HepG2 (cell line): Measurements from ENCODE around the gene ANKS1B. TPM values are rescaled to one million over a fixed set of nuclear protein-coding genes. Genes with fewer than 3 reads are reported as not detected.

Source experiments
- ATAC-seq: fragments of 200-7000 bp; cut with Tn5 transposase; 3 replicates; pipeline ENCODE4 v1.9.1; 2020; ENCODE audit warnings: mild to moderate bottlenecking, moderate library complexity
- BruUV-seq: library from RNA; stranded (reverse); fragments of 400-500 nt; replicated peaks from 2 replicates; lab custom pipeline; 2021; lab: Mats Ljungman, UMichigan
- CTCF ChIA-PET: fragments of 300-600 bp; formaldehyde crosslinking; extraction: SDS; loops from one replicate; lab custom pipeline; 2021; ENCODE audit warnings: low total read pairs, inconsistent platforms, low intra/inter-chr PET ratio; lab: Yijun Ruan, JAX
- POLR2A ChIA-PET: fragments of 350-600 bp; sonication (Branson Sonifier 250); formaldehyde crosslinking; loops from one replicate; lab custom pipeline; 2020; ENCODE audit warnings: antibody characterized with exemption, inconsistent platforms; lab: Yijun Ruan, JAX
- DNase-seq: peaks from one replicate; pipeline ENCODE4 v3.0.0-alpha.2; 2015; ENCODE audit warnings: low spot score
- FAIRE-seq: peaks from 3 replicates; lab custom pipeline; 2011; peaks lifted over from hg19 to GRCh38; lab: Jason Lieb, UNC
- H2AFZ ChIP-seq: one replicate; pipeline ENCODE4 v1.6.1; 2011; ENCODE audit warnings: low read length, inconsistent platforms
- H3K27ac ChIP-seq: fragments of 300-600 bp; 3 replicates; pipeline ENCODE4 v1.8.0; 2011; ENCODE audit warnings: mixed run types, mild to moderate bottlenecking, mixed read lengths, low read length, inconsistent platforms; ENCODE audit not compliant: insufficient read depth; ENCODE audit errors: extremely low read length
- H3K27me3 ChIP-seq, 2 experiments: fragments of 200-600 bp in 1 of 2; 2 replicates in 1 of 2; 3 replicates in 1 of 2; pipeline versions ENCODE4 v1.6.0 to v1.8.0; 2011; ENCODE audit warnings: low read length in 2 of 2, mild to moderate bottlenecking in 2 of 2, moderate library complexity in 2 of 2, inconsistent platforms in 1 of 2; ENCODE audit not compliant: insufficient read depth in 2 of 2, control insufficient read depth in 1 of 2
- H3K36me3 ChIP-seq, 2 experiments: fragments of 200-600 bp in 1 of 2; replicated peaks in 1 of 2; 2 replicates in 1 of 2; 3 replicates in 1 of 2; pipeline versions ENCODE4 v1.5.1 to v1.8.0; 2011; ENCODE audit warnings: low read length in 2 of 2, inconsistent platforms in 1 of 2; ENCODE audit not compliant: insufficient read depth in 2 of 2, control insufficient read depth in 1 of 2
- H3K4me1 ChIP-seq: 2 replicates; pipeline ENCODE4 v1.5.1; 2012; ENCODE audit warnings: low read length, inconsistent platforms; ENCODE audit not compliant: insufficient read depth
- H3K4me2 ChIP-seq: 2 replicates; pipeline ENCODE4 v1.6.0; 2011; ENCODE audit warnings: low read depth, low read length, inconsistent platforms
- H3K4me3 ChIP-seq, 3 experiments: fragments of 200-600 bp in 1 of 3; sonication (generic), shearing (Covaris generic) in 1 of 3; replicated peaks in 1 of 3; 2 replicates each; pipeline ENCODE4 v1.5.1; 2011 to 2016; ENCODE audit warnings: low read length in 3 of 3, inconsistent platforms in 2 of 3, low read depth in 2 of 3, mild to moderate bottlenecking in 2 of 3, control low read depth in 1 of 3, mixed read lengths in 1 of 3; ENCODE audit not compliant: insufficient read depth in 1 of 3
- H3K79me2 ChIP-seq: one replicate; pipeline ENCODE4 v1.6.1; 2011; ENCODE audit warnings: low read length, inconsistent platforms; ENCODE audit not compliant: insufficient read depth
- H3K9ac ChIP-seq: 2 replicates; pipeline ENCODE4 v1.6.0; 2011; ENCODE audit warnings: mild to moderate bottlenecking, low read depth, low read length, inconsistent platforms; ENCODE audit not compliant: insufficient read depth
- H3K9me3 ChIP-seq: 2 replicates; pipeline ENCODE4 v1.5.1; 2012; ENCODE audit warnings: mild to moderate bottlenecking, low read length
- H4K20me1 ChIP-seq: 2 replicates; pipeline ENCODE4 v1.6.0; 2011; ENCODE audit warnings: inconsistent platforms, mild to moderate bottlenecking, low read length, moderate library complexity; ENCODE audit not compliant: insufficient read depth
- ETV5 ChIP-seq: IDR thresholded peaks from 2 replicates; pipeline ENCODE4 v1.6.1; 2018; ENCODE audit warnings: missing biosample characterization, missing genetic modification reagents, inconsistent platforms, borderline replicate concordance
- FOXO1 ChIP-seq: sonication (generic); formaldehyde crosslinking; IDR thresholded peaks from 2 replicates; pipeline ENCODE4 v1.4.0; 2020; ENCODE audit warnings: missing genetic modification reagents
- HOXA9 ChIP-seq: sonication (generic); formaldehyde crosslinking; IDR thresholded peaks from 2 replicates; pipeline ENCODE4 v1.8.1; 2022; ENCODE audit warnings: missing genetic modification reagents, mild to moderate bottlenecking, moderate library complexity, borderline replicate concordance
- KDM4B ChIP-seq: sonication (generic); formaldehyde crosslinking; IDR thresholded peaks from 2 replicates; pipeline ENCODE4 v1.4.0; 2020; ENCODE audit warnings: missing genetic modification reagents
- NR1H2 ChIP-seq: sonication (generic); formaldehyde crosslinking; IDR thresholded peaks from 2 replicates; pipeline ENCODE4 v1.8.1; 2022; ENCODE audit warnings: low read depth, missing genetic modification reagents, borderline replicate concordance
- PAF1 ChIP-seq: IDR thresholded peaks from 2 replicates; pipeline ENCODE4 v1.6.1; 2016; ENCODE audit warnings: missing genetic modification reagents, missing compliant biosample characterization
- XRCC5 ChIP-seq: fragments of 200-400 bp; formaldehyde crosslinking; optimal IDR thresholded peaks from 2 replicates; pipeline ENCODE3; 2017; ENCODE audit warnings: mild to moderate bottlenecking, low read length
- ZSCAN9 ChIP-seq: IDR thresholded peaks from 2 replicates; pipeline ENCODE4 v1.6.1; 2016; ENCODE audit warnings: borderline replicate concordance
- whole genome bisulfite sequencing: methylation state at CpG from one replicate; pipeline ENCODE4 v1.1.6; 2017; ENCODE audit warnings: low lambda C conversion rate; 5-methylcytosine and 5-hydroxymethylcytosine counted together
- in situ Hi-C: cut with HindIII; loops from 2 replicates; pipeline ENCODE4 v1.10.0; 2017; ENCODE audit warnings: low pct_unique_long_range_greater_than_20kb; ENCODE audit not compliant: extremely low pct_ligation_motif_present
- intact Hi-C: fragments of 100-400 bp; cut with micrococcal nuclease; formaldehyde crosslinking; loops from one replicate; pipeline ENCODE4 v1.10.0; 2022; ENCODE audit not compliant: unreplicated experiment
- polyA plus RNA-seq, 8 experiments: library from polyadenylated mRNA; depleted of rRNA in 3 of 8; stranded (reverse) in 7 of 8; unstranded in 1 of 8; fragments of >200 nt; fragmentation: Illumina TruSeq in 4 of 8; extraction: Trizol in 4 of 8; gene quantifications; 2 replicates each; pipeline versions ENCODE4 v1.2.1 to v1.2.3, GENCODE V29; 2011 to 2016; ENCODE audit warnings: low read depth in 4 of 8, missing spikeins in 1 of 8, mixed read lengths in 1 of 8; ENCODE audit not compliant: insufficient read depth in 1 of 8
- total RNA-seq, 5 experiments: library from RNA; depleted of rRNA; stranded (reverse); fragments of >200 nt; fragmentation: Illumina TruSeq; extraction: Trizol; gene quantifications; 2 replicates each; pipeline ENCODE4 v1.2.3, GENCODE V29; 2016; ENCODE audit warnings: low read depth in 1 of 5
- TF ChIP-seq, protein P1 (sequence below): sonication (generic); formaldehyde crosslinking; IDR thresholded peaks from 2 replicates; pipeline ENCODE4 v1.5.0; 2020; ENCODE audit warnings: mild to moderate bottlenecking, missing genetic modification reagents

The ANKS1B gene
- total and polyA plus RNA-seq, 2 of the 13 experiments (the other 11 are each of a cell fraction or from before 2014, with no cell fraction given) = 0.15 TPM; not detected in 1

DNA sequence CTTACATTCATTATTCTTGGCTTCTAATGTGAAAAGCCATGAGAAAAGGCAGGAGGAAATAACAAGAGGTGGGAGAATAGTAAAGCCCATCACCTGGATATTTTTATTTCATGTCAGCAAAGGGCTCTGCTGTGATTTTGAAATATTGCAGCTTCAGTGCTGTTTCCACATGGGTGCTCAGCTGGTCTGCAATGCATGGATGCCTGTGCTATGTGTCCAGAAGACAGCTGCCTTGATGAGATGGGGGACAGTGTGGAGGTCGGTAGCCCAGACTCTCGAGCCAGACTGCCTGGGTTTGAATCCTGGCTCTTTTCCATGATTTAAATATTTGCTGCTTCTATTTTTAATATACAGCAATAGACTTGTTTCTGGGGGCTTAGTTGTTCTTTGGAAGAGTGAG lies 814.7 kb downstream of the ANKS1B start:
- H3K4me2 ChIP-seq = no peak overlapping the region
- no peaks in the 10 kb centered on the region for H3K36me3 ChIP-seq
- H3K79me2 ChIP-seq = no peaks in the 10 kb centered on the region
- TF ChIP-seq ZSCAN9 (CRISPR knock-in tag) (no peak), NR1H2 (CRISPR knock-in tag) (no peak), HOXA9 (no peak), PAF1 (no peak), FOXO1 (CRISPR knock-in tag) (no peak), XRCC5 (no peak), KDM4B (CRISPR knock-in tag) (no peak), ETV5 (CRISPR knock-in tag) (no peak)
- TF ChIP-seq, protein P1, sequence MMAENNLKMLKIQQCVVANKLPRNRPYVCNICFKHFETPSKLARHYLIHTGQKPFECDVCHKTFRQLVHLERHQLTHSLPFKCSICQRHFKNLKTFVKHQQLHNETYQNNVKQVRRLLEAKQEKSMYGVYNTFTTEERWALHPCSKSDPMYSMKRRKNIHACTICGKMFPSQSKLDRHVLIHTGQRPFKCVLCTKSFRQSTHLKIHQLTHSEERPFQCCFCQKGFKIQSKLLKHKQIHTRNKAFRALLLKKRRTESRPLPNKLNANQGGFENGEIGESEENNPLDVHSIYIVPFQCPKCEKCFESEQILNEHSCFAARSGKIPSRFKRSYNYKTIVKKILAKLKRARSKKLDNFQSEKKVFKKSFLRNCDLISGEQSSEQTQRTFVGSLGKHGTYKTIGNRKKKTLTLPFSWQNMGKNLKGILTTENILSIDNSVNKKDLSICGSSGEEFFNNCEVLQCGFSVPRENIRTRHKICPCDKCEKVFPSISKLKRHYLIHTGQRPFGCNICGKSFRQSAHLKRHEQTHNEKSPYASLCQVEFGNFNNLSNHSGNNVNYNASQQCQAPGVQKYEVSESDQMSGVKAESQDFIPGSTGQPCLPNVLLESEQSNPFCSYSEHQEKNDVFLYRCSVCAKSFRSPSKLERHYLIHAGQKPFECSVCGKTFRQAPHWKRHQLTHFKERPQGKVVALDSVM (CRISPR knock-in tag) = no peak
- TF ChIP-seq, all 625 proteins: peak for 0
- Histone ChIP-seq H3K27me3 (no peaks in the 10 kb centered on the region; a peak in 1 of 5 replicates), H3K27ac (no peak overlapping the region), H3K9me3 (no peaks in the 10 kb centered on the region), H3K4me1 (no peaks in the 10 kb centered on the region), H2AFZ (no peak overlapping the region), H3K4me3 (no peak overlapping the region), H3K9ac (no peak overlapping the region), H4K20me1 (no peaks in the 10 kb centered on the region)
- no peak for DNase-seq
- no peak for FAIRE-seq
- 0% methylated on average over 2 of the region's 2 CpGs for WGBS
- POLR2A ChIA-PET = no interaction called here
- in situ Hi-C loops = no loop called here
- CTCF ChIA-PET = no interaction called here
- intact Hi-C loops = no loop called here
- ATAC-seq = no peak
- BruUV-seq = no TSS peak
